K562 (cell line): ENCODE measurements around the gene RXRA. TPM values are rescaled to one million over a fixed set of nuclear protein-coding genes. Genes with fewer than 3 reads are reported as not detected.

Experiments
- CCAR2 ChIP-seq: fragments of 200-400 bp; formaldehyde crosslinking; IDR thresholded peaks from 2 replicates; pipeline ENCODE4 v1.6.1; 2017; ENCODE audit warnings: mild to moderate bottlenecking, low read depth, low read length
- GABPB1 ChIP-seq: sonication (generic); formaldehyde crosslinking; IDR thresholded peaks from 2 replicates; pipeline ENCODE4 v1.8.0; 2022; ENCODE audit warnings: mild to moderate bottlenecking, missing genetic modification reagents
- HMGN3 ChIP-seq: IDR thresholded peaks from 2 replicates; pipeline ENCODE4 v1.6.1; 2011; ENCODE audit warnings: borderline replicate concordance, low read depth, mild to moderate bottlenecking, mixed read lengths, low read length; ENCODE audit not compliant: insufficient read length; ENCODE audit errors: extremely low read depth
- KDM4B ChIP-seq, 2 experiments: fragments of 450-650 bp in 1 of 2; sonication (generic) in 1 of 2; IDR thresholded peaks; 2 replicates each; pipeline ENCODE4 v1.6.1; 2016 to 2017; ENCODE audit warnings: borderline replicate concordance in 2 of 2, antibody characterized with exemption in 1 of 2, low read depth in 1 of 2, mild to moderate bottlenecking in 1 of 2
- NCOR1 ChIP-seq: fragments of 450-650 bp; IDR thresholded peaks from 2 replicates; pipeline ENCODE4 v1.6.1; 2016; ENCODE audit warnings: mild to moderate bottlenecking, moderate library complexity
- RBFOX2 ChIP-seq: fragments of 200-400 bp; formaldehyde crosslinking; IDR thresholded peaks from 2 replicates; pipeline ENCODE4 v1.6.1; 2017; ENCODE audit warnings: low read depth, mild to moderate bottlenecking, low read length, moderate library complexity
- RHOXF2B ChIP-seq: fragments of 250-450 bp; sonication (Bioruptor Pico); conservative IDR thresholded peaks from 2 replicates; pipeline ENCODE4 v1.5.1; 2021
- SIN3A ChIP-seq, 2 experiments: fragments of 150-350 bp in 1 of 2; IDR thresholded peaks; 2 replicates each; pipeline ENCODE4 v1.6.1; 2011 to 2016; ENCODE audit warnings: borderline replicate concordance in 2 of 2, low read depth in 2 of 2, low read length in 2 of 2, mild to moderate bottlenecking in 2 of 2, moderate library complexity in 2 of 2; ENCODE audit not compliant: control insufficient read depth in 1 of 2
- SLC30A9 ChIP-seq: fragments of 250-450 bp; sonication (Bioruptor Pico); IDR thresholded peaks from 2 replicates; pipeline ENCODE4 v1.8.0; 2022; ENCODE audit warnings: mild to moderate bottlenecking, moderate library complexity
- TBL1XR1 ChIP-seq, 2 experiments: IDR thresholded peaks; 2 replicates each; pipeline ENCODE4 v1.6.1; 2012; ENCODE audit warnings: improper control_type of control experiment in 2 of 2, low read length in 2 of 2, mild to moderate bottlenecking in 1 of 2
- ZFPM2 ChIP-seq: fragments of 250-450 bp; sonication (Bioruptor Pico); IDR thresholded peaks from 2 replicates; pipeline ENCODE4 v1.5.1; 2022; ENCODE audit warnings: mild to moderate bottlenecking
- ZNF79 ChIP-seq: fragments of 250-450 bp; sonication (Bioruptor Pico); IDR thresholded peaks from 2 replicates; pipeline ENCODE4 v1.4.0; 2020; ENCODE audit warnings: low read depth, mild to moderate bottlenecking, moderate library complexity
- polyA plus RNA-seq, 8 experiments: library from polyadenylated mRNA; depleted of rRNA in 4 of 8; stranded (reverse) in 5 of 8; unstranded in 3 of 8; fragments of >200 nt; fragmentation: Nextera tagmentation in 2 of 8; fragmentation: Illumina TruSeq in 1 of 8; extraction: Ambion mirVana in 2 of 8; extraction: Trizol in 1 of 8; gene quantifications; 2 replicates each; pipeline versions ENCODE4 v1.2.1 to v1.2.3, GENCODE V29; 2011 to 2014; ENCODE audit warnings: inconsistent platforms in 1 of 8, missing spikeins in 1 of 8
- total RNA-seq, 7 experiments: library from RNA; depleted of rRNA in 6 of 7; stranded (reverse); fragments of >200 nt in 6 of 7; fragmentation: Illumina TruSeq in 2 of 7; extraction: Trizol in 2 of 7; gene quantifications; 2 replicates each; pipeline versions ENCODE4 v1.2.1 to v1.2.3, GENCODE V29; 2011 to 2021; ENCODE audit warnings: low replicate concordance in 1 of 7
- TF ChIP-seq, protein P1 (sequence below): fragments of 250-450 bp; sonication (Bioruptor Pico); IDR thresholded peaks from 2 replicates; pipeline ENCODE4 v1.5.0; 2022; ENCODE audit warnings: mild to moderate bottlenecking
- TF ChIP-seq, protein P2 (sequence below), 2 experiments: fragments of 200-800 bp in 1 of 2; sonication (Bioruptor generic) in 1 of 2; sonication (generic) in 1 of 2; formaldehyde crosslinking in 1 of 2; IDR thresholded peaks in 1 of 2; conservative IDR thresholded peaks in 1 of 2; 2 replicates each; pipeline versions ENCODE4 v1.5.0 to v1.6.1; 2016 to 2020; ENCODE audit warnings: missing compliant biosample characterization in 1 of 2, missing genetic modification characterization in 1 of 2, missing genetic modification reagents in 1 of 2
- TF ChIP-seq, protein P3 (sequence below): fragments of 250-450 bp; sonication (Bioruptor Pico); IDR thresholded peaks from 2 replicates; pipeline ENCODE4 v1.8.0; 2022; ENCODE audit warnings: inconsistent platforms, mild to moderate bottlenecking, moderate library complexity, borderline replicate concordance
- TF ChIP-seq, protein P4 (sequence below): fragments of 450-650 bp; IDR thresholded peaks from 2 replicates; pipeline ENCODE4 v1.6.1; 2014; ENCODE audit warnings: low read depth, mild to moderate bottlenecking, moderate library complexity, borderline replicate concordance

The RXRA gene
- total and polyA plus RNA-seq, 9 of the 15 experiments (the other 6 are each of a cell fraction or from before 2014, with no cell fraction given): 0.35 to 23.6 (median 4.6) TPM

DNA sequence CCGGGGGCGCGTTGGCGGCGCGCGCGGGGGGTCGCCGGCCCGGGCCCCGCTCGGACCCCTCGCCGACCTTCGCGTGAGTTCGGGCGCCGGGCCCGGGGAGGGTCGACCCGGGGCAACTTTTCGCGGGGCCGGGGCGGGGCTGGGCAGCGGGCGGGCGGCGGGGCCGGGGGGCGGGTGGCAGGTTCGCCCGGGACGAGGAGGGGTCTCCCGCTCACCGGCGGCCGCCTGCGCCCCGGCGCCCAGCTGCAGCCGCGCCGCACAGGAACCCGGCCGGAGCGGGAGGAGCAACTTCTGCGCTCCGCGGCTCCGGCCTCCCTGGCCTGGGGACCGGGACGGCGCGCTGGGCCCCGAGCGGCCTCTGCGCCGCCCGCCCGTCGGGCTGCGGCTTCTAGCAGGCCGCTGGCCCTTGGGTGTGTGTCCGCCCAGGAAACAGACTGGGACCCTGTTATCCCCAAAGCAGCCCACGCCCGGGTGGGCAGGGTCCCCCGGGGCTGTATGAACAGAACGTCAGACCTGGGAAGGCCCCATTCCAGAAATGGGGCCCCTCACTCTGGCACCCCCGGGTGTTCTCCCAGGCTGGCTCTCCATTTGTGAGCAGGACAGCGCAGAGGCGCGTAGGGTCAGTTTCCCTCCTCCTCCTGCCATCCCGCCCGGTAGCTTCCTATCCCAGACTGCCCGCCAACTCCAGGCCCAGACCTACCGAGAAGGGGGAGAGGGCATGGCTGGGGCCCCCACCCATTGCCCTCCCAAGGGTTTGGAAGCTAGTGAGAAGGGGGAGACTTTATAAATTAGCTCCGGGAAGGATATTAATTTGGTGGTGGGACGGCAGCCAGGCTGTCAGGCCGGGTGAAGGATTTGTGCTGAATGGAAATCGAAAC, 708 bp downstream of the RXRA start (continued):
- TF ChIP-seq RHOXF2B (CRISPR knock-in tag): no peak
- TF ChIP-seq KDM4B (IDR thresholded peaks at IDR 0.05; ENCODE audit: borderline replicate concordance in 2 of 2, low read depth in 1 of 2): no peak
- TF ChIP-seq ZNF79: no peak
- TF ChIP-seq, protein P1, sequence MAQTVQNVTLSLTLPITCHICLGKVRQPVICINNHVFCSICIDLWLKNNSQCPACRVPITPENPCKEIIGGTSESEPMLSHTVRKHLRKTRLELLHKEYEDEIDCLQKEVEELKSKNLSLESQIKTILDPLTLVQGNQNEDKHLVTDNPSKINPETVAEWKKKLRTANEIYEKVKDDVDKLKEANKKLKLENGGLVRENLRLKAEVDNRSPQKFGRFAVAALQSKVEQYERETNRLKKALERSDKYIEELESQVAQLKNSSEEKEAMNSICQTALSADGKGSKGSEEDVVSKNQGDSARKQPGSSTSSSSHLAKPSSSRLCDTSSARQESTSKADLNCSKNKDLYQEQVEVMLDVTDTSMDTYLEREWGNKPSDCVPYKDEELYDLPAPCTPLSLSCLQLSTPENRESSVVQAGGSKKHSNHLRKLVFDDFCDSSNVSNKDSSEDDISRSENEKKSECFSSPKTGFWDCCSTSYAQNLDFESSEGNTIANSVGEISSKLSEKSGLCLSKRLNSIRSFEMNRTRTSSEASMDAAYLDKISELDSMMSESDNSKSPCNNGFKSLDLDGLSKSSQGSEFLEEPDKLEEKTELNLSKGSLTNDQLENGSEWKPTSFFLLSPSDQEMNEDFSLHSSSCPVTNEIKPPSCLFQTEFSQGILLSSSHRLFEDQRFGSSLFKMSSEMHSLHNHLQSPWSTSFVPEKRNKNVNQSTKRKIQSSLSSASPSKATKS (CRISPR knock-in tag): no peak
- TF ChIP-seq, protein P2, sequence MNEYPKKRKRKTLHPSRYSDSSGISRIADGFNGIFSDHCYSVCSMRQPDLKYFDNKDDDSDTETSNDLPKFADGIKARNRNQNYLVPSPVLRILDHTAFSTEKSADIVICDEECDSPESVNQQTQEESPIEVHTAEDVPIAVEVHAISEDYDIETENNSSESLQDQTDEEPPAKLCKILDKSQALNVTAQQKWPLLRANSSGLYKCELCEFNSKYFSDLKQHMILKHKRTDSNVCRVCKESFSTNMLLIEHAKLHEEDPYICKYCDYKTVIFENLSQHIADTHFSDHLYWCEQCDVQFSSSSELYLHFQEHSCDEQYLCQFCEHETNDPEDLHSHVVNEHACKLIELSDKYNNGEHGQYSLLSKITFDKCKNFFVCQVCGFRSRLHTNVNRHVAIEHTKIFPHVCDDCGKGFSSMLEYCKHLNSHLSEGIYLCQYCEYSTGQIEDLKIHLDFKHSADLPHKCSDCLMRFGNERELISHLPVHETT (CRISPR knock-in tag; conservative IDR thresholded peaks at IDR 0.05 in 1 of 2, IDR thresholded peaks at IDR 0.05 in 1 of 2): no peak
- no peak for TF ChIP-seq TBL1XR1 (IDR thresholded peaks at IDR 0.05; ENCODE audit: low read length in 2 of 2)
- no peak for TF ChIP-seq CCAR2
- TF ChIP-seq RBFOX2: peak; percentile 62
- no peak for TF ChIP-seq SLC30A9
- TF ChIP-seq GABPB1: no peak
- TF ChIP-seq HMGN3: peak; percentile 46
- no peak for TF ChIP-seq NCOR1
- TF ChIP-seq, protein P3, sequence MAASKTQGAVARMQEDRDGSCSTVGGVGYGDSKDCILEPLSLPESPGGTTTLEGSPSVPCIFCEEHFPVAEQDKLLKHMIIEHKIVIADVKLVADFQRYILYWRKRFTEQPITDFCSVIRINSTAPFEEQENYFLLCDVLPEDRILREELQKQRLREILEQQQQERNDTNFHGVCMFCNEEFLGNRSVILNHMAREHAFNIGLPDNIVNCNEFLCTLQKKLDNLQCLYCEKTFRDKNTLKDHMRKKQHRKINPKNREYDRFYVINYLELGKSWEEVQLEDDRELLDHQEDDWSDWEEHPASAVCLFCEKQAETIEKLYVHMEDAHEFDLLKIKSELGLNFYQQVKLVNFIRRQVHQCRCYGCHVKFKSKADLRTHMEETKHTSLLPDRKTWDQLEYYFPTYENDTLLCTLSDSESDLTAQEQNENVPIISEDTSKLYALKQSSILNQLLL (CRISPR knock-in tag): no peak
- no peak for TF ChIP-seq ZFPM2
- TF ChIP-seq, protein P4, sequence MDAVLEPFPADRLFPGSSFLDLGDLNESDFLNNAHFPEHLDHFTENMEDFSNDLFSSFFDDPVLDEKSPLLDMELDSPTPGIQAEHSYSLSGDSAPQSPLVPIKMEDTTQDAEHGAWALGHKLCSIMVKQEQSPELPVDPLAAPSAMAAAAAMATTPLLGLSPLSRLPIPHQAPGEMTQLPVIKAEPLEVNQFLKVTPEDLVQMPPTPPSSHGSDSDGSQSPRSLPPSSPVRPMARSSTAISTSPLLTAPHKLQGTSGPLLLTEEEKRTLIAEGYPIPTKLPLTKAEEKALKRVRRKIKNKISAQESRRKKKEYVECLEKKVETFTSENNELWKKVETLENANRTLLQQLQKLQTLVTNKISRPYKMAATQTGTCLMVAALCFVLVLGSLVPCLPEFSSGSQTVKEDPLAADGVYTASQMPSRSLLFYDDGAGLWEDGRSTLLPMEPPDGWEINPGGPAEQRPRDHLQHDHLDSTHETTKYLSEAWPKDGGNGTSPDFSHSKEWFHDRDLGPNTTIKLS: no peak
- no peak for TF ChIP-seq SIN3A (IDR thresholded peaks at IDR 0.05; ENCODE audit: borderline replicate concordance in 2 of 2, control insufficient read depth in 1 of 2, low read depth in 2 of 2, low read length in 2 of 2)
